NCI-H82 treated with DMSO at 0.1 percent for 48 hours (cell line): ENCODE results near the gene NKG7.
A peak's percentile ranks its signal among the peaks of the same experiment; 100 is the strongest.

Experiments
- DNase-seq: peaks from one replicate; lab custom pipeline; 2025; ENCODE audit not compliant: unreplicated experiment; lab: John Stamatoyannopoulos, UW

The NKG7 gene

DNA sequence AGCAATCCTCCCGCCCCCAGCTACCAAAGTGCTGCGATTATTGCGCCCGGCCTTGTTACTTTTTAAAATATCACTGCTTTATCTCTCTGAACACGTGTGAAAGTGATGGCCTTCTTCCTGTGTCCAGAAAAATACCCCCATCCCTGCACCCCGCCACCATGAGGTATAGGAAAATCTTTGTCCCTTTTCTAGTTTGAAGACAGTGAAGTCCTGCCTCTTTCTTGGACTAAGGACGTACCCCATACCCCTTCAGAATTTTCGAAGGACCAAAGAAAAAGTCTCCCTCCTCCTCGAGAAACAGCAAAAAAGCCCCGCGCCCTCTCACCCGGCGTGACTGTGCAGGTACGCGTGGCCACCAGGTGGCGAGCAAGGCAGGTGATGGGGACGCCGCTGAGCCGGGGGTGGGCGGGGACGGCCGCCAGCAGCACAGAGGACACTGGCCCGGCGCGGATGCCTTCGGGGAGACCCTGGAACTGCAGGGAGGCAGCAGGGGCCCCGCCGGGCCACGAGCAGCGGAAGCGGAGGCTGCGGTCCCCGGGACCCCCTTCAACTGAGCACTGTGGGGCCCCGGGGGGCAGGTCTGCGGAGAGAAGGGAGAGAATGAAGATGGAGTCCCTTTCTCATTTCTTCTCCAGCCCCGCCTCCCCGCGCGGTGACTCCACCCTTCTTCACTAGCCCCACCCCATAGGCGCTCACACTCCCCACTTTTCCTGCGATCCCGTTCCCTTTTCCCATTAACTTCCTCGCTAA lies 33.7 kb downstream of the NKG7 start:
- peak; percentile 46 for DNase-seq

- DNase-seq, result no peak
Observed at GRCh38 chr19:51337861-51338562, 34.4 kb downstream of the NKG7 start.

DNA sequence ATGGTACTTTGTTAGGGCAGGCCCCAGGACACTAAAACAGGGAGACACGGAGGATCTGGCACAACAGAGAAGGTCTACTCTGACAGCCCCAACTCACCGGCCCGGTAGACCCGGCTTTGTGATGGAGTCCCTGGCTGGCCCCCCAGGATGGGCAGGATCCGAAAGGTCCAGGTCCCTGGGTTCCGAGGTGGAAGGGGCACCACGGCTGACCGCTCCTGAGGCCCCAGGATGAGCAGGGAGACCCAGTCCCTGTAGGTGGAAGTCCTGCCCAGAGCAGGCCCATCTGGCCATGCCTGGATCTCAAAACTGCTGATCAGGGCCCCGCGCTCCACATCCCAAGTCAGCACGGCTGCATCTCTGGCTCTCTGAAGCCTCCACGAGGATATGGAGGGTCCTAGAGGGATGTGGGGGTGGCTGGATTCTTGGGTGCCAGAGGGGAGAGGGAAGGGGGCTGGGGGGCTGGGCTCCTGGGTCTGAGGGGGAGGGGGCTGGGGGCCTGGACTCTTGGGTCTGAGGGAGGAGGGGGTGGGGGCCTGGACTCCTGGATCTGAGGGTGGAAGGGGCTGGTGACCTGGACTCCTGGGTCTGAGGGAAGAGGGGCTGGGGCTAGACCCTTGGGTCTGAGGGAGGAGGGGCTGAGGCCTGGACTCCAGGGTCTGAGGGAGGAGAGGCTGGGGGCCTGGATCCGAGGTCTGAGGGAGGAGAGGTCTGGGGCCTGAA lies 35.2 kb downstream of the NKG7 start:
- no peak for DNase-seq

DNA sequence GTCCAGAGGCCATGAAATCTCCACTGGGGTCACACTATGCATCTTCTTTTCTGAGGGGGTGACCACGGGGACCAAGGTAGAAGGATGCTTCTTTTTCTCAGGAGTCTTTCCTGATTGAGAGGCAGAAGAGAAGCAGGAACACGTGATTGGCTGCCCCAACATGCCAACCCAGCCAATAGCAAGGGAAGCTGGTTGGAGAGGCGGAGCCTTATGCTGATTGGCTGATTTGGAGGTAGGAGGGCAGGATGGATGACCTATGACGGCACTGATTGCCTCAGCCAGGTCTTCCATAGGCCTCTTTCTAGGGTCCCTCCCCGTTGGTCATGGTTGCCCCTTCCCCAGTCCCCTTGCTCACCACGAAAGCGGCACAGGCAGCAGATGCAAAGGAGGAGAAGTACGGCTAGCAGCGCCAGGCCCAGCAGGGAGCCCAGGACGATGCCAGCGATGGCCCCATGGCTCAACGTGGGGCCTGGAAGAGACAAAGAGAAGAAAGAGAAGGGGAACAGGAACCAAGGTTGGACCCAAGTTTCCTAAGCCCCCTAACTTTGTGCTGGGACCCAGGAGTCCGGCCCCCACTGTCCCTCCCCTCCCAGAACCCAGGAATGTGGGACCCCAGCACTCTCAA lies 38.5 kb downstream of the NKG7 start:
- DNase-seq, result no peak

DNA sequence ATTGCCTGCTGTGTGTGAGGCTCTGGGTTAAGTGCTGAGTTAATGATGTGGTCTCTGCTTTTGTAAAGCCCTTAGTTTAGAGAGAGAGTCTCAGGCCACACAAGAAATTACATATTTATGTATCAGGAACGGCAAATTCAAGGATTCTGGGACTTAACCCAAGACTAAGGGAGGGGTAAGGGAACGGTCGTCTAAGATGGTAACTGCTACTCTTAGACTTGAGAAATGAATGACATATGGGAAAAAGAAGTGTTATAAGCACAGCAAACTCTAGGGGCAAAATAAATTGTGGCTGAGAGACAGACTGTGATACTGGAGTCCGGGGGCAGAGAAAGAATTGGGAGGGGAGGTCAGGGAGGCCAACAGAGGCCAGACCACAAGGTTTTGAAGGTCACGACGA lies 40.7 kb downstream of the NKG7 start:
- DNase-seq, result no peak

DNA sequence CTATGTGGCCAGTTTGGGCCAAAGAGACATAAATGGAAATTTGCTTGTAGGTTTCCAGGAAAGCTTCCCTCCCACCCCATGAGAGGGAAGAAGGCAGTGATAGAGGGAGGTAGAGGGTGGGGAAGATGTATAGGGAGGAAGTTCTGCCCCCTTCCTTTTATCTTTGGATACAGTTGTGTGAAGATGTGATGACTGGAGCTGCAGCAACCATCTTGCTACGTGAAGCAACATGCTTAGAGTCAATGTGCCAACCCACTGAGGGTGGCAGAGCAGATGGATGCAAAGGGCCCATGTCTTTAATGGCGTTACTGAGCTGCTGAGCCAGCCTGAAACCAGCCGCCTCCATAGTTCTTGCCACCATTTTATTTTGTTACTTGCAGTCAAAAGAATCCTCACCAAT lies 41.3 kb downstream of the NKG7 start:
- DNase-seq, result no peak

- no peak for DNase-seq
Observed at GRCh38 chr19:51330366-51330765, 42.1 kb downstream of the NKG7 start.

DNA sequence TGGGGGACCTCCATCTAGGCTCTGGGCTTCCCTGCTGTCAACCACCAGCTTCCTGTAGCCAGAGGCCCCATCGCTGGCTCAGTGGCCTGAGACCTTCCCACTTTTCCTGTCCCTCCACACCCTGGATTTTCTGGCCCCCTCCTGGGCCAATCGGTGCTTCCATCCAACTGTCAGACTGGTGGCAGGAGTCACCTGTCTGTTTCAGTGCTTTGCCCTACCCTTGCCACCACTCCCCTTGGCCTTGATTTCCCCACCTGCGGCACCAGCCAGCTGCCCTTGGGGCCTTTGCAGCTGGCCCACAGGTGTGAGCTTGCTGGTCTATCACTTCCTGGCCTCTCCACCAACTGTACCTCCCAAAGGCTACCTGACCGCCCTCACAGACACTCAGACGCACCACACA lies 43.0 kb downstream of the NKG7 start:
- no peak for DNase-seq

DNA sequence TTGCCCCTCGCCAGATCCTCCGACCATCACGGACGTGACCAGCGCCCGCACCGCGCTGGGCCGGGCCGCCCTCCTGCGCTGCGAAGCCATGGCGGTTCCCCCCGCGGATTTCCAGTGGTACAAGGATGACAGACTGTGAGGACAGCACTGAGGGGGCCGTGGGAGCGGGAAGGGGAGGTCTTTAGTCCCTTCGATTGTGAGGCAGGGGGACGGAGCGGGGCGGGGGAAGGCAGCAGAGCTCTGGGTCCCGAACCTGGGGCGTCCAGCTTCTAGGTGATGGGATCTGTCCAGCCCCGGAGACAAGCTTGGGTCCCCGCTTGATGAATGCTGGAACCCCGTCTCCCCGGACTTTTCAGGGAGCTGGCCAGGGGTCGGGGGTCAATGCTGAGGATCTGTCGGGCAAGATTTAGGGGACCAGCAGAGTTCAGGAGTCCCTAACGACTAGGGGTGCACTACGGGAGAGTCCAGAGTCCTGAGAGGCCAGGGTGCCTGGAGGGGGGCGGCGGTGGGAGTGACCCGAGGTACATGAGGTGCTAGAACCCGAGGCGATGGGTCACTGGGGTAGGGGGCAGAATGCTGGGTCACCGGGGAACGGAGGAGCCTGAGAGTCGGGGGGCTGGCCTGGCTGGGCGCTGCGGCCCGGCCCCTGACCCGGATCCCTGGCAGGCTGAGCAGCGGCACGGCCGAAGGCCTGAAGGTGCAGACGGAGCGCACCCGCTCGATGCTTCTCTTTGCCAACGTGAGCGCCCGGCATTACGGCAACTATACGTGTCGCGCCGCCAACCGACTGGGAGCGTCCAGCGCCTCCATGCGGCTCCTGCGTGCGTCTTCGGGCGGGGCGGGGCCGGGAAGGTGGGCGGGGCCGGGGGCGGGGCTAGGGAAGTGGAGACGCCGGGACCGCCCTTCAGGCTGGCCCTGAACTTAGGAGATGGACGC lies 45.1 kb downstream of the NKG7 start:
- DNase-seq, result peak; percentile 22

DNA sequence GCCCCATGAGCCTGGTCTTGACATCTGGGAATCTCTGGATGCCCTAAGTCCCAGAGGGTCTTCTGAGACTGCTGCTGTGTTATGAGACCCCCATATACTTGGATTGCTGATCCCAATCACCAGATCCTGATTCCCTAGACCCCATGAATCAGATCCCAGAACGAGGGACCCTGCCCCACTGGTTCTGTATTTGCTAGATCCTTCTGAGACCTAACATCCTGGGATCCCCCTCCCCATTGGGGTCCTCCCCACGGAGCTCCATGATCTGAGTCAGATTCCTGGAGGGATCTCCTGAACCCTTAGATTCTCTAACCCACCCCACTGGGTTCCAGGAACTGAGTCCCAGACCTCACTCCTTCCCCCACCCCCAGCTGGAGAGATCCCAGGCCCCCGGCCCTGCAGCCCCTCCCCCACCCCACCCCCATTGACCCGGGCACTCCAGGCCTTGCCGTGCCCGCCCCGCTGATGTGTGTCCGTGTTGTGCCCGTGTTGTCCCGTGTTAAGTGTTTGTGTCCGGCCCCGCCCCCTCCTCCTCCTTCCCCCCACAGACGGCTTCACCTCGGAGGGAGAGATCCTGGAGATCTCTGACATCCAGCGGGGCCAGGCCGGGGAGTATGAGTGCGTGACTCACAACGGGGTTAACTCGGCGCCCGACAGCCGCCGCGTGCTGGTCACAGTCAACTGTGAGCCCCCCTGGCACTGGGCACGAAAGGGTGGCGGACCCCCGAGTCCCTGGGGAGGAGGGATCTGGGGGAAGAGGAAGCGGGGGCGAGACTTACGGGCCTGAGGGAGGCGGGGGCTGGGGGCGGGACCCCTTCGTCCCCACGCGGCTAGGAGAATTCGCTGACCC lies 46.0 kb downstream of the NKG7 start:
- DNase-seq, result no peak

DNA sequence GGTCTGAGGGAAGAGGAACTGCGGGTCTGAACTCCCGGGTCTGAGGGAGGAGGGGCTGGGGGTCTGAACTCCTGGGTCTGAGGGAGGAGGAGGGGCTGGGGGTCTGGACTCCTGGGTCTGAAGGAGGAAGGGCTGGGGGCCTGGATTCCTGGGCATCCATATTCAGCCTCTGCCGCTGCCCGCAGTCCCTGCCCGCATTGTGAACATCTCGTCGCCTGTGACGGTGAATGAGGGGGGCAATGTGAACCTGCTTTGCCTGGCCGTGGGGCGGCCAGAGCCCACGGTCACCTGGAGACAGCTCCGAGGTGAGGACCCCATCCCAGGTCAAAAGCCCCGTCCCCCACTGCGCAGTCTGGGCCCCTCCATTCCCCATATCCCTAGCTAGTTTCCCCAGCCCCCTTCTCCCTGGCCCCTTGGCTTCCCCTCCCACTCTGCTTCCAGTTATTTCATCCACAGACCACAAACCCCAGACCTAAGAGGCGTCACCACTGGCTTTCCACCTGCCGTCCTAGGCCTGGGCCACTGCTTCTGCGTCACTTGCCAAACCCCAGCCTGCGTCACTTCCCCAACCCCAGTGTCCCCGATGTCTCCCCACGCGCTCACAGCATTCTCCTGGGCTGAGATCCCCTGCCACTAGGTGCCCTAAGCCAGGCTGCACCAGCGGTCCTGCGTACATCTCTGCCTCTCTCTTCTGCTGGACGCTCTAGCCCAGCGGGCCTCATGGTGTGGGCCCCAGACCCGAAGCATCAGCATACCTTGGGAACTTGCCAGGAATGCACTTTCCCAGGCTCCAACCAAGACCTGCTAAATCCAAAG lies 47.1 kb downstream of the NKG7 start:
- DNase-seq, result no peak

GRCh38 chr19:51324167-51324481 lies 48.3 kb downstream of the NKG7 start:
- DNase-seq, result no peak

DNA sequence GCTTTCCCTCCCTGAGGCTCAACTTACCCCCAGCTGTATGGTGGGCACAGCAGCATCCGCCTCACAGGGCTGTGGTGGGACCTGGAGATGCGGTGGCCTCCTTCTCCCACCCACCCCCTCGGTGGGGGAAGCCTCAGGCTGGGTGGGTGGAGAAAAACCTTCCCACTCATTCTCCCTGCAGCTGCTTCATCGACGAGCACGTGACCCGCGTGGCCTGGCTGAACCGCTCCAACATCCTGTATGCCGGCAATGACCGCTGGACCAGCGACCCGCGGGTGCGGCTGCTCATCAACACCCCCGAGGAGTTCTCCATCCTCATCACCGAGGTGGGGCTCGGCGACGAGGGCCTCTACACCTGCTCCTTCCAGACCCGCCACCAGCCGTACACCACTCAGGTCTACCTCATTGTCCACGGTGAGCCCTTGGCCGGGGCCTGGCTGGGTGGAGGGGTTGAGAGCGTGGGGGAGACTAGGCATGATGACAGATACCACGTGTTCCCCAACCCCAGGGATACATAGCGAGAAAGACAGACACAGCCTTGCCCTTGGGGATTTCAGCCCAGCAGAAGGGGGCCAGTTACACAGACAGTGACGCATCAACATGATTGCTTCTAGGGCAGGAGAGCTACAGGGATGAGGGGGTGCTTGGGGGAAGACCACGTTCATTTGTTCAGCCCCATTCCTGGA lies 48.8 kb downstream of the NKG7 start:
- no peak for DNase-seq

DNA sequence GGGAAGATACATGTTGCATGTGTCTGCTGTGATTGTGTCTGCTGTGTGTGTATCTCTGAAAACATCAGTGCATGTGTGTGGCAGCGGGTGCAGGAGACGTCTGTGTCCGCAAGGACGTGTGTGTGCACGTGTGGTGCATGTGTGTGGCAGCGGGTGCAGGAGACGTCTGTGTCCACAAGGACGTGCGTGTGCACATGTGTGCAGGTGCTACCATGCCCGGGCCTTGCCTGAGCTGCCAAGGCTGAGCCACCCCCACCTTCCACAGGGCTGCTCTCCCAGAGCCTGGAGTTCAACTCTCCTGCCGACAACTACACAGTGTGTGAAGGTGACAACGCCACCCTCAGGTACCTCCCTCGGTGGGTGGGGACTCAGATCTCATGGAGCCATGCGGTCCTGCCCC lies 50.7 kb downstream of the NKG7 start:
- DNase-seq, result no peak
